ENCODE data around the gene LRCOL1.

DNA sequence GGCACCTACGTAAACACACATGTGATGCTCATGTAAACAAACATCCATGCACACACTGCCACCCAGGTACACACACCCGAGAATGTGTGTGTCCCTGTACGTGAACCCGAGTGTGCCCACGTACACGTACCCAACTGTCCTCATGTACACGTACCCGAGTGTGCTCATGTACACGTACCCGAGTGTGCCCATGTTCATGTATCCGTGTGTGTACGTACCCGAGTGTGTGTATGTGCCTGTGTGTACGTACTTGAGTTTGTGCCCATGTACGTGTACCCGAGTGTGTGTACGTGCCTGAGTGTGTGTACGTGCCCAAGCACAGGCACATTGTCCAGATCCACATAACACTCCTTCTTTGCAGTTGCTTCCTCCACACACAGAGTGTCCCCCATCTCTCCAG is 45.0 kb downstream of the LRCOL1 start:
- no peak for TF ChIP-seq POLR2A (IDR thresholded peaks at IDR 0.05; ENCODE audit: low read depth, low read length)
- peak; percentile 39; the same call in 1 of the 2 replicates for TF ChIP-seq POLR2AphosphoS5 (IDR thresholded peaks at IDR 0.05; ENCODE audit: low read depth, low read length)
- TF ChIP-seq TAF1 (IDR thresholded peaks at IDR 0.05; ENCODE audit: borderline replicate concordance, low read depth, low read length): no peak
